GM23248 (cell line): ENCODE measurements around the gene RFNG. TPM values are rescaled to one million over a fixed set of nuclear protein-coding genes. Genes with fewer than 3 reads are reported as not detected.

Experiments
- DNase-seq: peaks from one replicate; pipeline ENCODE4 v3.0.0-alpha.2; 2015
- H2AFZ ChIP-seq: fragments of 200-600 bp; sonication (generic); 2 replicates; pipeline ENCODE4 v1.6.1; 2016; ENCODE audit warnings: antibody characterized with exemption
- H3F3A ChIP-seq: fragments of 200-600 bp; sonication (generic); 2 replicates; pipeline ENCODE4 v1.6.1; 2016; ENCODE audit warnings: mild to moderate bottlenecking, antibody characterized with exemption, mixed run types; ENCODE audit not compliant: insufficient read depth
- H3K27ac ChIP-seq: fragments of 200-600 bp; sonication (generic); 2 replicates; pipeline ENCODE4 v1.5.1; 2016; ENCODE audit warnings: mild to moderate bottlenecking
- H3K27me3 ChIP-seq: fragments of 200-600 bp; sonication (generic); replicated peaks from 2 replicates; pipeline ENCODE4 v1.6.1; 2016; ENCODE audit warnings: mild to moderate bottlenecking; ENCODE audit not compliant: insufficient read depth
- H3K36me3 ChIP-seq: fragments of 200-600 bp; sonication (generic); 2 replicates; pipeline ENCODE4 v1.6.1; 2016; ENCODE audit warnings: low read depth, mild to moderate bottlenecking
- H3K4me1 ChIP-seq: fragments of 200-600 bp; sonication (generic); 2 replicates; pipeline ENCODE4 v1.6.1; 2016; ENCODE audit warnings: mild to moderate bottlenecking; ENCODE audit not compliant: insufficient read depth
- H3K4me2 ChIP-seq: fragments of 200-600 bp; sonication (generic); one replicate; pipeline ENCODE4 v1.6.1; 2016; ENCODE audit warnings: mild to moderate bottlenecking; ENCODE audit not compliant: unreplicated experiment
- H3K4me3 ChIP-seq: fragments of 200-600 bp; sonication (generic); 2 replicates; pipeline ENCODE4 v1.5.1; 2016; ENCODE audit warnings: mild to moderate bottlenecking
- H3K79me2 ChIP-seq: fragments of 200-600 bp; sonication (generic); 2 replicates; pipeline ENCODE4 v1.6.1; 2016; ENCODE audit warnings: mild to moderate bottlenecking; ENCODE audit not compliant: insufficient read depth
- H3K9ac ChIP-seq: fragments of 200-600 bp; sonication (generic); 2 replicates; pipeline ENCODE4 v1.6.1; 2016; ENCODE audit warnings: mild to moderate bottlenecking
- H3K9me2 ChIP-seq: fragments of 200-600 bp; sonication (generic); 2 replicates; pipeline ENCODE4 v1.6.1; 2016; ENCODE audit warnings: mixed run types, mild to moderate bottlenecking, moderate library complexity; ENCODE audit not compliant: insufficient read depth
- H3K9me3 ChIP-seq: fragments of 200-600 bp; sonication (generic); one replicate; pipeline ENCODE4 v1.6.1; 2017; ENCODE audit warnings: low read depth
- H4K20me1 ChIP-seq: fragments of 200-600 bp; sonication (generic); 2 replicates; pipeline ENCODE4 v1.6.0; 2016; ENCODE audit not compliant: insufficient read depth
- EZH2 ChIP-seq: fragments of 200-600 bp; sonication (generic); IDR thresholded peaks from 2 replicates; pipeline ENCODE4 v1.6.1; 2018; ENCODE audit warnings: antibody characterized with exemption, mild to moderate bottlenecking; ENCODE audit not compliant: insufficient read depth, poor library complexity, severe bottlenecking
- EZH2phosphoT487 ChIP-seq: fragments of 200-600 bp; sonication (generic); IDR thresholded peaks from 2 replicates; pipeline ENCODE4 v1.6.1; 2018; ENCODE audit warnings: antibody characterized with exemption, moderate library complexity, mild to moderate bottlenecking, low read depth; ENCODE audit not compliant: insufficient read depth
- WGBS, 2 experiments: methylation state at CpG; one replicate each; pipeline ENCODE4 v1.1.6; 2015 to 2017; ENCODE audit warnings: low lambda C conversion rate in 2 of 2, low coverage in 1 of 2; ENCODE audit errors: missing lambda C conversion rate in 2 of 2; 5-methylcytosine and 5-hydroxymethylcytosine counted together
- in situ Hi-C: fragments of 300-500 bp; cut with MboI; formaldehyde crosslinking; loops from 2 replicates; pipeline ENCODE4 v1.15.0; 2020
- polyA plus RNA-seq: library from polyadenylated mRNA; unstranded; fragments of >200 nt; fragmentation: Nextera tagmentation; extraction: Ambion mirVana; gene quantifications from 2 replicates; pipeline ENCODE4 v1.2.1, GENCODE V29; 2016
- total RNA-seq: library from RNA; depleted of rRNA; stranded (reverse); fragments of >200 nt; shearing (Covaris generic); gene quantifications from 2 replicates; pipeline ENCODE4 v1.2.3, GENCODE V29; 2014

The RFNG gene
- total and polyA plus RNA-seq, 2 experiments from 2014 or later: 11.8 to 59.8 TPM

- H3K9ac ChIP-seq: no peak overlapping the region
- TF ChIP-seq EZH2 (no peak), EZH2phosphoT487 (no peak)
- in situ Hi-C loops: no loop called here
- H2AFZ ChIP-seq: no peak overlapping the region
- H3K4me2 ChIP-seq: no peak overlapping the region
- H3K27me3 ChIP-seq: no peaks in the 10 kb centered on the region
- no peaks in the 10 kb centered on the region for H3K9me2 ChIP-seq
- H4K20me1 ChIP-seq: no peaks in the 10 kb centered on the region
- 89 to 91% methylated on average over 16 to 20 of the region's 20 CpGs for WGBS, 2 experiments
- no peaks in the 10 kb centered on the region for H3K36me3 ChIP-seq
- no peaks in the 10 kb centered on the region for H3K9me3 ChIP-seq
- H3K27ac ChIP-seq: no peak overlapping the region
- no peak for DNase-seq
- H3F3A ChIP-seq: no peaks in the 10 kb centered on the region
- no peaks in the 10 kb centered on the region for H3K4me1 ChIP-seq
- H3K79me2 ChIP-seq: no peaks in the 10 kb centered on the region
- no peak overlapping the region for H3K4me3 ChIP-seq
Observed at GRCh38 chr17:82012261-82012639, 39.4 kb downstream of the RFNG start.

- H3K79me2 ChIP-seq: no peaks in the 10 kb centered on the region
- in situ Hi-C loops: no loop called here
Observed at GRCh38 chr17:82011617-82012187, 39.9 kb downstream of the RFNG start.

GRCh38 chr17:82010575-82011525 lies 40.8 kb downstream of the RFNG start:
- Histone ChIP-seq H3K4me2 (no peak overlapping the region), H3F3A (no peaks in the 10 kb centered on the region), H3K36me3 (no peaks in the 10 kb centered on the region), H4K20me1 (no peaks in the 10 kb centered on the region), H3K27me3 (no peaks in the 10 kb centered on the region), H3K9me3 (no peaks in the 10 kb centered on the region), H3K9me2 (no peaks in the 10 kb centered on the region), H3K79me2 (no peaks in the 10 kb centered on the region), H3K27ac (no peak overlapping the region), H3K9ac (no peak overlapping the region), H2AFZ (no peak overlapping the region), H3K4me1 (0 out of 2 replicates have a peak, but pooled peaks cover 7% of the 10 kb centered on the region), H3K4me3 (no peak overlapping the region)
- TF ChIP-seq EZH2 (no peak), EZH2phosphoT487 (no peak)
- in situ Hi-C loops: no loop called here
- 91 to 92% methylated on average over 25 to 39 of the region's 39 CpGs for WGBS, 2 experiments
- no peak for DNase-seq

More at GRCh38 chr17:82011617-82012187, 39.9 kb downstream of the RFNG start:
- Histone ChIP-seq H3K4me3 (no peak overlapping the region), H3K9me3 (no peaks in the 10 kb centered on the region), H3K36me3 (no peaks in the 10 kb centered on the region), H3K4me2 (no peak overlapping the region), H3K4me1 (0 out of 2 replicates have a peak, but pooled peaks cover under 1% of the 10 kb centered on the region), H3K27ac (no peak overlapping the region), H3K9ac (no peak overlapping the region), H3K9me2 (no peaks in the 10 kb centered on the region), H3K27me3 (no peaks in the 10 kb centered on the region), H4K20me1 (no peaks in the 10 kb centered on the region), H2AFZ (no peak overlapping the region), H3F3A (no peaks in the 10 kb centered on the region)
- 98 to 99% methylated on average over 14 to 15 of the region's 19 CpGs for WGBS, 2 experiments
- TF ChIP-seq EZH2phosphoT487: no peak
- no peak for TF ChIP-seq EZH2
- no peak for DNase-seq

GRCh38 chr17:82009413-82009812 lies 42.2 kb downstream of the RFNG start:
- H3K79me2 ChIP-seq: no peaks in the 10 kb centered on the region
- no peaks in the 10 kb centered on the region for H4K20me1 ChIP-seq
- no peak overlapping the region for H3K4me3 ChIP-seq
- H3K36me3 ChIP-seq: no peaks in the 10 kb centered on the region
- no peak overlapping the region for H3K9ac ChIP-seq
- in situ Hi-C loops: no loop called here
- no peak for DNase-seq
- peaks cover 13% of the 10 kb centered on the region for H3K4me1 ChIP-seq
- H3F3A ChIP-seq: no peaks in the 10 kb centered on the region
- H3K4me2 ChIP-seq: no peak overlapping the region
- H3K9me3 ChIP-seq: no peaks in the 10 kb centered on the region
- H3K27ac ChIP-seq: no peak overlapping the region
- H3K9me2 ChIP-seq: no peaks in the 10 kb centered on the region
- WGBS, 2 experiments: 94% methylated on average over 15 of the region's 15 CpGs
- TF ChIP-seq EZH2phosphoT487 (no peak), EZH2 (no peak)
- no peak overlapping the region for H2AFZ ChIP-seq
- H3K27me3 ChIP-seq: no peaks in the 10 kb centered on the region
